K562 (cell line): ENCODE data around the gene DSTYK. TPM values are rescaled to one million over a fixed set of nuclear protein-coding genes. Genes with fewer than 3 reads are reported as not detected.
A peak's percentile ranks its signal among the peaks of the same experiment; 100 is the strongest.

Experiments used
- CXXC5 ChIP-seq: fragments of 250-450 bp; sonication (Bioruptor Pico); IDR thresholded peaks from 2 replicates; pipeline ENCODE4 v1.8.0; 2022; ENCODE audit warnings: inconsistent platforms, mild to moderate bottlenecking, moderate library complexity
- EGR1 ChIP-seq: fragments of 450-650 bp; conservative IDR thresholded peaks from 2 replicates; pipeline ENCODE4 v1.6.1; 2017; ENCODE audit warnings: mild to moderate bottlenecking
- EWSR1 ChIP-seq: fragments of 450-650 bp; IDR thresholded peaks from 2 replicates; pipeline ENCODE4 v1.6.1; 2018; ENCODE audit warnings: borderline replicate concordance, mild to moderate bottlenecking, low read depth, moderate library complexity; ENCODE audit not compliant: partially characterized antibody
- FOS ChIP-seq: IDR thresholded peaks from 3 replicates; pipeline ENCODE4 v1.6.1; 2011; ENCODE audit not compliant: insufficient read length; ENCODE audit errors: extremely low read depth
- HCFC1 ChIP-seq: IDR thresholded peaks from 2 replicates; pipeline ENCODE4 v1.6.1; 2012; ENCODE audit warnings: low read depth, low read length, improper control_type of control experiment
- HNRNPLL ChIP-seq: fragments of 200-400 bp; formaldehyde crosslinking; IDR thresholded peaks from 2 replicates; pipeline ENCODE4 v1.6.1; 2017; ENCODE audit warnings: low read length, low read depth, mild to moderate bottlenecking; ENCODE audit not compliant: poor library complexity, severe bottlenecking
- KAT8 ChIP-seq: fragments of 450-650 bp; IDR thresholded peaks from 2 replicates; pipeline ENCODE4 v1.6.1; 2016; ENCODE audit warnings: low read depth, mild to moderate bottlenecking
- KDM2B ChIP-seq: fragments of 250-450 bp; sonication (Bioruptor Pico); IDR thresholded peaks from 2 replicates; pipeline ENCODE4 v1.8.0; 2021; ENCODE audit warnings: mild to moderate bottlenecking, moderate library complexity
- MAZ ChIP-seq, 2 experiments: fragments of 450-650 bp in 1 of 2; sonication (generic) in 1 of 2; formaldehyde crosslinking; IDR thresholded peaks in 1 of 2; conservative IDR thresholded peaks in 1 of 2; 2 replicates each; pipeline versions ENCODE4 v1.4.0 to v1.5.0; 2020; ENCODE audit warnings: mild to moderate bottlenecking in 1 of 2, missing genetic modification reagents in 1 of 2
- MTA3 ChIP-seq: fragments of 450-650 bp; formaldehyde crosslinking; IDR thresholded peaks from 2 replicates; pipeline ENCODE4 v1.6.1; 2017; ENCODE audit warnings: mild to moderate bottlenecking, borderline replicate concordance
- PBX2 ChIP-seq, 2 experiments: IDR thresholded peaks in 1 of 2; conservative IDR thresholded peaks in 1 of 2; 2 replicates each; pipeline ENCODE4 v1.6.1; 2016; ENCODE audit warnings: low read depth in 2 of 2, mild to moderate bottlenecking in 1 of 2, missing compliant biosample characterization in 1 of 2, missing genetic modification characterization in 1 of 2, moderate library complexity in 1 of 2
- PRDM10 ChIP-seq: fragments of 450-650 bp; IDR thresholded peaks from 2 replicates; pipeline ENCODE4 v1.6.1; 2018; ENCODE audit not compliant: partially characterized antibody
- RBM25 ChIP-seq: fragments of 200-400 bp; formaldehyde crosslinking; IDR thresholded peaks from 2 replicates; pipeline ENCODE4 v1.6.1; 2018; ENCODE audit warnings: low read length, low read depth, moderate library complexity; ENCODE audit not compliant: severe bottlenecking
- RCOR1 ChIP-seq, 2 experiments: IDR thresholded peaks; 2 replicates each; pipeline ENCODE4 v1.6.1; 2012; ENCODE audit warnings: low read depth in 2 of 2, low read length in 2 of 2, borderline replicate concordance in 1 of 2, improper control_type of control experiment in 1 of 2
- SNRNP70 ChIP-seq: fragments of 200-400 bp; formaldehyde crosslinking; optimal IDR thresholded peaks from 2 replicates; pipeline ENCODE3; 2017; ENCODE audit warnings: low read depth, low read length
- SP1 ChIP-seq: sonication (generic); formaldehyde crosslinking; IDR thresholded peaks from 2 replicates; pipeline ENCODE4 v1.8.1; 2022; ENCODE audit warnings: mild to moderate bottlenecking, missing genetic modification reagents
- ZFP36 ChIP-seq: fragments of 150-350 bp; IDR thresholded peaks from 2 replicates; pipeline ENCODE4 v1.6.1; 2018; ENCODE audit warnings: low read length, low read depth; ENCODE audit not compliant: partially characterized antibody
- ZNF561 ChIP-seq: fragments of 450-650 bp; formaldehyde crosslinking; conservative IDR thresholded peaks from 2 replicates; pipeline ENCODE4 v1.4.0; 2020; ENCODE audit warnings: mild to moderate bottlenecking, moderate library complexity
- polyA plus RNA-seq, 8 experiments: library from polyadenylated mRNA; depleted of rRNA in 4 of 8; stranded (reverse) in 5 of 8; unstranded in 3 of 8; fragments of >200 nt; fragmentation: Nextera tagmentation in 2 of 8; fragmentation: Illumina TruSeq in 1 of 8; extraction: Ambion mirVana in 2 of 8; extraction: Trizol in 1 of 8; gene quantifications; 2 replicates each; pipeline versions ENCODE4 v1.2.1 to v1.2.3, GENCODE V29; 2011 to 2014; ENCODE audit warnings: inconsistent platforms in 1 of 8, missing spikeins in 1 of 8
- total RNA-seq, 7 experiments: library from RNA; depleted of rRNA in 6 of 7; stranded (reverse); fragments of >200 nt in 6 of 7; fragmentation: Illumina TruSeq in 2 of 7; extraction: Trizol in 2 of 7; gene quantifications; 2 replicates each; pipeline versions ENCODE4 v1.2.1 to v1.2.3, GENCODE V29; 2011 to 2021; ENCODE audit warnings: low replicate concordance in 1 of 7

Gene DSTYK
- total and polyA plus RNA-seq, 9 of the 15 experiments (the other 6 are each of a cell fraction or from before 2014, with no cell fraction given), result 4.2 to 7.1 (median 6.2) TPM

- peak; percentile 32 for TF ChIP-seq PRDM10
- TF ChIP-seq RCOR1 (IDR thresholded peaks at IDR 0.05; ENCODE audit: borderline replicate concordance in 1 of 2, low read depth in 2 of 2, low read length in 2 of 2), result peak in 1 of 2 experiments; percentile 16; a peak in 1 of 4 replicates
- peak; percentile 94 for TF ChIP-seq EGR1
- no peak for TF ChIP-seq KDM2B (CRISPR knock-in tag)
- no peak for TF ChIP-seq ZNF561 (CRISPR knock-in tag)
- TF ChIP-seq HNRNPLL, result peak; percentile 27
- TF ChIP-seq SNRNP70, result no peak
- TF ChIP-seq EWSR1, result no peak
- peak; percentile 96 for TF ChIP-seq RBM25
- TF ChIP-seq CXXC5, result peak; percentile 81
- TF ChIP-seq MTA3, result peak; percentile 45; the same call in 1 of the 2 replicates
- no peak for TF ChIP-seq KAT8
- TF ChIP-seq ZFP36, result no peak
- peak; percentile 92 to 99 for TF ChIP-seq MAZ (CRISPR knock-in tag; conservative IDR thresholded peaks at IDR 0.05 in 1 of 2, IDR thresholded peaks at IDR 0.05 in 1 of 2)
- peak; percentile 87 for TF ChIP-seq PBX2 (CRISPR knock-in tag; IDR thresholded peaks at IDR 0.05; ENCODE audit: low read depth)
- peak; percentile 93 for TF ChIP-seq PBX2 (tag; conservative IDR thresholded peaks at IDR 0.05; ENCODE audit: low read depth)
- TF ChIP-seq HCFC1, result no peak
- TF ChIP-seq SP1 (CRISPR knock-in tag), result peak; percentile 50; the same call in 1 of the 2 replicates
- peak; percentile 73 for TF ChIP-seq FOS
These were observed 16.1 kb upstream of the DSTYK start, which contains the start of gene TMCC2 (continued) for GRCh38 chr1:205227584-205228013.
